Fibroblast of the aortic adventitia (primary cell): ENCODE data around the gene CSTPP1. TPM values are rescaled to one million over a fixed set of nuclear protein-coding genes. Genes with fewer than 3 reads are reported as not detected.
A peak's percentile ranks its signal among the peaks of the same experiment; 100 is the strongest.

Experiments used
- DNase-seq: peaks from one replicate; pipeline ENCODE4 v3.0.0-alpha.2; 2010; ENCODE audit warnings: low read depth
- H3K4me3 ChIP-seq: 2 replicates; pipeline ENCODE4 v1.5.1; 2011; ENCODE audit warnings: low read depth, mild to moderate bottlenecking, control low read depth, low read length, moderate library complexity
- CTCF ChIP-seq: IDR thresholded peaks from 2 replicates; pipeline ENCODE4 v1.5.1; 2011; ENCODE audit warnings: mild to moderate bottlenecking, low read length, control low read depth, inconsistent platforms; ENCODE audit not compliant: insufficient read depth
- total RNA-seq: library from RNA; depleted of rRNA; stranded (reverse); fragments of >200 nt; gene quantifications from 2 replicates; pipeline ENCODE4 v1.2.3, GENCODE V29; 2012; ENCODE audit warnings: low replicate concordance

CSTPP1 gene
- total RNA-seq, 1 donor, result 34.9 TPM

- H3K4me3 ChIP-seq, result no peak overlapping the region
- DNase-seq, result no peak
- TF ChIP-seq CTCF, result no peak
These were observed 29.0 kb upstream of the CSTPP1 start for GRCh38 chr11:46907606-46908005.

- no peak overlapping the region for H3K4me3 ChIP-seq
- DNase-seq, result no peak
- TF ChIP-seq CTCF, result no peak
These were observed 23.9 kb upstream of the CSTPP1 start for GRCh38 chr11:46912526-46913150.

- no peak for DNase-seq
- H3K4me3 ChIP-seq, result no peak overlapping the region
- no peak for TF ChIP-seq CTCF
These were observed 23.1 kb upstream of the CSTPP1 start for GRCh38 chr11:46913484-46913883.

GRCh38 chr11:46914363-46914762 lies 22.2 kb upstream of the CSTPP1 start:
- H3K4me3 ChIP-seq, result no peak overlapping the region
- no peak for TF ChIP-seq CTCF
- peak; percentile 50 for DNase-seq

- TF ChIP-seq CTCF, result no peak
- H3K4me3 ChIP-seq, result no peak overlapping the region
- DNase-seq, result no peak
These were observed 21.7 kb upstream of the CSTPP1 start for GRCh38 chr11:46914910-46915309.

- peak; percentile 82 for DNase-seq
- TF ChIP-seq CTCF, result peak; percentile 47
- H3K4me3 ChIP-seq, result peak overlapping the region; percentile 71
These were observed 20.1 kb upstream of the CSTPP1 start for GRCh38 chr11:46916286-46917108.
